ENCODE results near the gene AACS. TPM values are rescaled to one million over a fixed set of nuclear protein-coding genes. Genes with fewer than 3 reads are reported as not detected.

AACS gene
- total RNA-seq, 2 donors from 2014 or later: 23.2 to 24.6 TPM

GRCh38 chr12:125192690-125193221, 127.5 kb downstream of the AACS start:
- Mint-ChIP-seq H3K4me3 (no peak overlapping the region), H3K27me3 (peaks cover 70% of the 10 kb centered on the region), H3K36me3 (ENCODE audit: low read depth) (no peaks in the 10 kb centered on the region), H3K4me1 (no peaks in the 10 kb centered on the region), H3K9me3 (no peaks in the 10 kb centered on the region), H3K27ac (no peak overlapping the region)
- ATAC-seq (replicated peaks): no peak

Other genes starting within 250 kb of the AACS start
- gene SCARB1, start 201.6 kb upstream of the AACS start, total RNA-seq: 10 to 100 TPM; 17.9 to 20.9 TPM
- gene UBC, start 150.8 kb upstream of the AACS start, total RNA-seq: 1,000 to 10,000 TPM in 1 of 2 donors, 100 to 1,000 TPM in 1; 955 to 1,030 TPM
- 10 to 100 TPM; 25.0 to 48.1 TPM for gene DHX37, start 76.3 kb upstream of the AACS start, total RNA-seq
- gene BRI3BP, start 71.8 kb upstream of the AACS start, total RNA-seq: 10 to 100 TPM; 14.8 to 29.3 TPM
- gene TMEM132B, start 121.0 kb downstream of the AACS start, total RNA-seq: not detected